Activated CD8-positive, alpha-beta memory T cell treated with anti-CD3 and anti-CD28 coated beads, Interleukin-2, amount 10 ng/mL, durations not matched to agents 7 days and 5 days (primary cell): ENCODE results near the gene C2orf78. TPM values are rescaled to one million over a fixed set of nuclear protein-coding genes. Genes with fewer than 3 reads are reported as not detected.
"Not testable (repeated sequence)": the region's sequence is repeated elsewhere in the genome, so short reads cannot be mapped to it uniquely, and the experiment has no call there.

Source experiments
- ATAC-seq: fragments of 150-1000 bp; cut with Tn5 transposase; one replicate; pipeline ENCODE4 v1.10.0; 2021; ENCODE audit warnings: moderate library complexity
- CTCF ChIA-PET: fragments of 350-600 bp; sonication (Branson Sonifier 250); formaldehyde crosslinking; loops from one replicate; lab custom pipeline; 2021; ENCODE audit warnings: antibody characterized with exemption; lab: Charles Lee
- DNase-seq: peaks from one replicate; pipeline ENCODE4 v3.0.0-alpha.2; 2020
- H3K27ac Mint-ChIP-seq: one replicate; pipeline ENCODE4 v1.8.0; 2021; ENCODE audit warnings: mild to moderate bottlenecking, mixed read lengths
- H3K27me3 Mint-ChIP-seq: one replicate; pipeline ENCODE4 v1.8.0; 2021; ENCODE audit warnings: mixed read lengths
- H3K36me3 Mint-ChIP-seq: one replicate; pipeline ENCODE4 v1.8.0; 2021; ENCODE audit warnings: mild to moderate bottlenecking, mixed read lengths
- H3K4me1 Mint-ChIP-seq: one replicate; pipeline ENCODE4 v1.8.0; 2021; ENCODE audit warnings: mixed read lengths
- H3K4me3 Mint-ChIP-seq: one replicate; pipeline ENCODE4 v1.8.0; 2021; ENCODE audit warnings: mild to moderate bottlenecking, moderate library complexity, mixed read lengths
- H3K9me3 Mint-ChIP-seq: one replicate; pipeline ENCODE4 v1.8.0; 2022; ENCODE audit warnings: low read depth, mixed read lengths
- total RNA-seq, 2 experiments: library from RNA; stranded (reverse); gene quantifications; one replicate each; pipeline ENCODE4 v1.2.3, GENCODE V29; 2021

The C2orf78 gene
- total RNA-seq = not detected

- H3K4me3 Mint-ChIP-seq, DNase-seq, ATAC-seq, CTCF ChIA-PET, H3K4me1 Mint-ChIP-seq, H3K9me3 Mint-ChIP-seq, H3K27me3 Mint-ChIP-seq, H3K27ac Mint-ChIP-seq, H3K36me3 Mint-ChIP-seq: not testable (repeated sequence)
Observed at GRCh38 chr2:73783883-73784282, at the start of gene C2orf78. Gene C2orf78, plus strand, starts transcription at chr2:73784183. Its CDS starts 127 bp downstream, at chr2:73784310.

GRCh38 chr2:73736378-73736777 is 47.6 kb upstream of the C2orf78 start:
- Mint-ChIP-seq H3K4me1 (peaks cover 21% of the 10 kb centered on the region), H3K36me3 (peaks cover 33% of the 10 kb centered on the region), H3K4me3 (peak overlapping the region; percentile 96), H3K27ac (peak overlapping the region; percentile 87), H3K9me3 (no peaks in the 10 kb centered on the region), H3K27me3 (no peaks in the 10 kb centered on the region)
- ATAC-seq (no peak), DNase-seq (no peak)
- CTCF ChIA-PET = interaction anchor here (0.8 to 1.5 kb wide), 2 partner anchors 43 to 92 kb away, joined by 3 to 5 read pairs; partner anchors contain the start of genes DUSP11 and STAMBP

DNA sequence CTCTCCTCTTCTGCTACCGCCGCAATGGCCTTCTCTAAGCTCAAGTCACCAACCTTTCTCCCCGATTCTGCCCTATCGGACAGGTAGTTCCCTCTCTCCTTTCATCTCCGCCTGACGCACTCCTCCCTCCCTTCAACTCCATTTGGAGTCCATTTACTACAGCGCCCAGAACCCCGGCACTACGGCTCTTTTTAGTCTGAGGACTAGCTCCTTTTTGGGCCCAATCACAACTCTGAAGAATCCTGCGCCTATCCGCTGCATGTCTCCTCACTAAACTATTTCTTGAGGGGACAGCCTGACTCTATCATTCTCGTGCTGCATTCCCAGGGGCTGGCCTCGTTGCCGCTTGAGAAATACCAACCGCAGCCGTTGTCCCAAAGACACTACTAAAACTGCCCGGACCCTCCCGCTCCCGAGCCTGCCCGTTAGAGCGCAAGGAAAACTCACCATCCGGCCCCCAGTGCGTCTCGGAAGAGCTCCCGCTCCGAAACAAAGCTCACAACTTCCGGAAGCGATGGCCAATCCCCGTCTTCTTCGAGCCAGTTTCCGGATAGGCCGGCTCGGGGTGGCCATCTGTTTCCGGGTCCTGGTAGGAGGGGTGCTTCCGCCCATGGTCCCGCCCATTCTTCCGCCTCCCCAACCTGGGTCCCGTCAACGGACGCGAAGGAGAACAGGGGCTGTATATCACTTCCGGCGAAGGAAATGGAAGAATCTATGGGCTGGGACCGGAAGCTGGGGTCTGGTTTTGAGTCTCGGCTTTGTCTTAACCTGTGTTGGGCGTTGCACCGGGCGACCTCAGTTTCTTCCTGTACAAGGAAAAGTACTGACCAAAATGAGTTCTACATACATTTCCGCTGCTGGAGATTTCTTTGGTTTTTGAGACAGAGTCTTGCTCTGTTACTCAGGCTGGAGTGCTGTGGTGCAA is 46.9 kb upstream of the C2orf78 start, which contains the start of gene TPRKB:
TSS of gene TPRKB (minus strand) at position 491 of the 925 bp plus-strand sequence. CDS start 2,776 bp downstream, outside the sequence.
- Mint-ChIP-seq H3K27me3 (no peaks in the 10 kb centered on the region), H3K9me3 (no peaks in the 10 kb centered on the region), H3K4me3 (peak within 1 kb of the TSS; percentile 96), H3K4me1 (peaks cover 21% of the 10 kb centered on the region), H3K27ac (peak within 1 kb of the TSS; percentile 87), H3K36me3 (peaks cover 32% of the 10 kb centered on the region)
- ATAC-seq (peak; percentile 97), DNase-seq (peak; percentile 99)
- CTCF ChIA-PET = interaction anchor here (0.6 to 1.5 kb wide), 5 partner anchors 11 to 91 kb away, joined by 3 to 5 read pairs (median 3); partner anchors contain the start of genes DUSP11 and STAMBP

DNA sequence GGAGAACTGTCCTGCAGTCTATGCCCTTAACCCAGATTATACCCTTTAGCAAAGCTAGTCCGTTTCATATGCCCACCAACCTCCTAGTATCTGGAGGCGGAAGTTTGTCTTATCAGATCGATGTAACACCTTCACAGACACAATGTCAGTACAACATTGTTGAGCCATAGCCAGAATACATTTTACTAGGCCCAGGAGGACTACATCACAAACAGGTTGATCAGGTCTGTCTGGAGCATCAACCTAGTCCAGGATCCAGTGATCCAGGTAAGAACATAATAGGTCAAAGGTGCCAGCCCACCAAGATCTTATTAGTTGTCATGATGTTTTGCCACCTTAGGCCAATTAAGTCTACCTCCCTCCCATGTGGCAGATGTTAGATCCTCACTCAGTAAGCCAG is 44.9 kb upstream of the C2orf78 start:
- DNase-seq (no peak), ATAC-seq (no peak)
- Mint-ChIP-seq H3K9me3 (no peaks in the 10 kb centered on the region), H3K27me3 (no peaks in the 10 kb centered on the region), H3K27ac (no peak overlapping the region), H3K4me3 (no peak overlapping the region), H3K36me3 (peaks cover 24% of the 10 kb centered on the region), H3K4me1 (peaks cover 21% of the 10 kb centered on the region)
- CTCF ChIA-PET = no interaction called here

DNA sequence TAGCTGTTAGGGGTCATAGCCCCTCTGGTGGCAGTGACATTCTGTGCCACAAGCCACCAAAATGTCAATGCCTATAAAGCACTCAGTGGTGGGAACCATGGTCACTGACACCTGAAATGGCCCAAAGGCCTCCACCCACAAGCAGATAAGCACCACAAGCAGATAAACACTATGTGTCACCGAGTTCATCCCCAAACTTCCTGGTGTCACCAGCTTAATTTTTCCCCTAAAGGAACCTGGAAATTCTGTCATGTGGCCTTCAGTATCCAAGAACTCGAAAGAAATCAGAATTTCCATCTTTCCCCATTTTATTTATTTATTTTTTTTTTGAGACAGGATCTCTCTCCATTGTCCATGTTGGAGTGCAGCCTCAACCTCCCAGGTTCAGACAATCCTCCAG is 43.2 kb upstream of the C2orf78 start:
- Mint-ChIP-seq H3K4me1 (peaks cover 19% of the 10 kb centered on the region), H3K27me3 (no peaks in the 10 kb centered on the region), H3K36me3 (peaks cover 28% of the 10 kb centered on the region), H3K9me3 (no peaks in the 10 kb centered on the region), H3K4me3 (no peak overlapping the region), H3K27ac (no peak overlapping the region)
- DNase-seq = no peak
- CTCF ChIA-PET = no interaction called here
- ATAC-seq = no peak

DNA sequence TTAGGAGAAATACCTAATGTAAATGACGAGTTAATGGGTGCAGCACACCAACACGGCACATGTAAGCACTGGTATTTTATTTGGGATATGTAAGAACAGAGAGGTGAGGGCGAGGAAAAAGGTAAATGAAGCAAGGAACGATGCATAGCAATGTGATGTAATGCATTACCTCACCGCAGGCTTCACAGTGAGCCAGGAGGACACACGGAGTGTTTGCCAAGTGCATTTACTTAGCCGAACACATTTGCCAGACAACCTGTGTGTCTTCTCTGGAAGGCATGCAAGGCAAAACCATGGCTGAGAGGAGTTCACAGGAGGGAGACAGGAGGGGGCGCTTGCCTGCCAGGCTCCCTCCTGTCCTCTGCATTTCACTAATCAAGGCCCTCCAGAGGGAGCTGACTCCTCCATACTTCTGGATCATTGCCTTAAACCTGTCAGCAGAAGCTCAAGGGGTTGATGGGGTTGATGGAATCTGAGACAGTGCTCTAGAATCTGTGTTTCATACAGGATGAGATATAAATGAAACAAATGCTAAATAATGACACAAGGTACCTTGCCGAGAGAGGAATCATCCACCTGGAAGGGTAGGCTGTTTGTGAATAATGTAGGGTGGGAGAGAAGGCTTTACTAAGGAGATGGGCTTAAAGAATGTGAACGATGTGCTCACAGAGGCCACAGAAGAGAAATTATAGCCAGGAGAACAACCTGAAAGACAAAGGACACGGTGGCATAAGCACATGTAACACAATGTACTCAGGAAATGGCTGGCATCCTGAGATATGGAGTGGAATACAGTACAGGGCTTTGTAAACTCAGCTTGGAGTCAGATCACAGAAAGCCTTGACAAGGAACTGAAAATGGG is 37.7 kb upstream of the C2orf78 start:
- H3K36me3 Mint-ChIP-seq = peaks cover 35% of the 10 kb centered on the region
- DNase-seq = no peak
- peaks cover 20% of the 10 kb centered on the region for H3K4me1 Mint-ChIP-seq
- H3K27ac Mint-ChIP-seq = no peak overlapping the region
- ATAC-seq = no peak
- H3K9me3 Mint-ChIP-seq = no peaks in the 10 kb centered on the region
- H3K4me3 Mint-ChIP-seq = no peak overlapping the region
- CTCF ChIA-PET = no interaction called here
- H3K27me3 Mint-ChIP-seq = no peaks in the 10 kb centered on the region

GRCh38 chr2:73746877-73747208 is 37.1 kb upstream of the C2orf78 start:
- H3K9me3 Mint-ChIP-seq = no peaks in the 10 kb centered on the region
- DNase-seq = no peak
- H3K4me3 Mint-ChIP-seq = no peak overlapping the region
- ATAC-seq = no peak
- H3K4me1 Mint-ChIP-seq = peaks cover 20% of the 10 kb centered on the region
- no peak overlapping the region for H3K27ac Mint-ChIP-seq
- H3K27me3 Mint-ChIP-seq = no peaks in the 10 kb centered on the region
- peaks cover 32% of the 10 kb centered on the region for H3K36me3 Mint-ChIP-seq
- CTCF ChIA-PET = interaction anchor here (1.0 kb wide), 1 partner anchor 17 kb away, joined by 3 read pairs; no protein-coding TSS in a partner anchor

DNA sequence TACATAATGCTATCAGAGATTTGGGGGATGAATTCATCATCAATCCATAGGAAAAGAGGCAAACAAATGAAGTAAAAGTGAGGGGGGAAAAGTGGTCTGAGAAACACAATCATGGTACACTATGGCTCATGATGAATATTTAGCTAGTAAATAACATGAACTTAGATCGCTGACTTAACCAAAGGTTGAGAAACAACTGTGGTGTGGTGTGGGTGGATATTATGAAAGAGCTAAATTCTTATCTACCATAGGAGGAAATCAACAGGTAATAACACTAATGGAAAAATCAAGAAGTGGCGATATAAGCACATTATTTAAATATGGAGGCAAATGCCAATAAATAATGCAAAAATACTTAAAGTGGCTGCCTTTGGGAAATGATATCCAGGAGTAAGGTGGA is 34.7 kb upstream of the C2orf78 start:
- Mint-ChIP-seq H3K4me3 (no peak overlapping the region), H3K27ac (no peak overlapping the region), H3K36me3 (peaks cover 35% of the 10 kb centered on the region), H3K4me1 (peaks cover 20% of the 10 kb centered on the region), H3K27me3 (no peaks in the 10 kb centered on the region), H3K9me3 (no peaks in the 10 kb centered on the region)
- no peak for DNase-seq
- CTCF ChIA-PET = no interaction called here
- ATAC-seq = no peak

DNA sequence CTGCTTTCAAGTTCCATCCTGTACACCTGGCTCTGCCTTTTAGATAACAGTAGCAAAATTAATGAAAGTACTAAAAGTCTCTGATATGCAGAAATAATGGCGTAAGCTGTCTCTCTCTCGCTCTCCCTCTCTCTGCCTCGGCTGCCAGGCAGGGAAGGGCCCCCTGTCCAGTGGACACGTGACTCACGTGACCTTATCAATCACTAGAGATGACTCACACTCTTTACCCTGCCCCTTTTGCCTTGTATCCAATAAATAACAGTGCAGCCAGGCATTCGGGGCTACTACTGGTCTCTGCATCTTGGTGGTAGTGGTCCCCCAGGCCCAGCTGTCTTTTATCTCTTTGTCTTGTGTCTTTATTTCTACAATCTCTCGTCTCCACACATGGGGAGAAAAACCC is 29.7 kb upstream of the C2orf78 start:
- H3K27ac Mint-ChIP-seq, ATAC-seq, H3K27me3 Mint-ChIP-seq, H3K4me3 Mint-ChIP-seq, H3K9me3 Mint-ChIP-seq, CTCF ChIA-PET, H3K4me1 Mint-ChIP-seq, DNase-seq: not testable (repeated sequence)
- H3K36me3 Mint-ChIP-seq = peaks cover 21% of the 10 kb centered on the region

- CTCF ChIA-PET = interaction anchor here (0.9 kb wide), 1 partner anchor 66 kb away, joined by 4 read pairs; no protein-coding TSS in a partner anchor
- Mint-ChIP-seq H3K36me3 (peaks cover 29% of the 10 kb centered on the region), H3K9me3 (no peaks in the 10 kb centered on the region), H3K4me3 (no peak overlapping the region), H3K27me3 (no peaks in the 10 kb centered on the region), H3K4me1 (no peaks in the 10 kb centered on the region), H3K27ac (no peak overlapping the region)
- ATAC-seq = no peak
- DNase-seq = no peak
Observed at GRCh38 chr2:73759285-73759764, 24.7 kb upstream of the C2orf78 start.

DNA sequence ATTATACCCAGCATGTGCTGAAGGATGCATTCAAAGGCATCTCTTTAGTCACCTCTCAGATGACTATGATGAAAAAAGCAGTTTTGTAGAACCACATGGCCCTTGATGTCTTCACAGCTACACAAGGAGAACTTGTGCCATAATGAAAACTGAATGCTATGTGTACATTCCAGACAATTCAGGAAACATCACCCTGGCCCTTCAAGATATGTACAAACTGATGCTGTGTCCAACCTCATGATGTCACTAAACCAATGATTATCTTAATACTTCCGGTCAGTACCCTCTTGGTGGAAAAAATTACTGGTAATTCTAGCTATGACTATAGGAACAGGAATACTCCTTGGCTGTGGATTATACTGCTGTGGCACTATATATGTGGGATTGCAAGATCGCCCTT is 24.1 kb upstream of the C2orf78 start:
- CTCF ChIA-PET = interaction anchor here (0.9 kb wide), 1 partner anchor 65 kb away, joined by 4 read pairs; no protein-coding TSS in a partner anchor
- Mint-ChIP-seq H3K27me3 (no peaks in the 10 kb centered on the region), H3K4me1 (no peaks in the 10 kb centered on the region), H3K36me3 (peaks cover 29% of the 10 kb centered on the region), H3K27ac (no peak overlapping the region), H3K9me3 (no peaks in the 10 kb centered on the region), H3K4me3 (no peak overlapping the region)
- ATAC-seq = no peak
- DNase-seq = no peak

- Mint-ChIP-seq H3K36me3 (peaks cover 44% of the 10 kb centered on the region), H3K27me3 (no peaks in the 10 kb centered on the region)
- CTCF ChIA-PET = no interaction called here
Observed at GRCh38 chr2:73762571-73762970, 21.4 kb upstream of the C2orf78 start.

DNA sequence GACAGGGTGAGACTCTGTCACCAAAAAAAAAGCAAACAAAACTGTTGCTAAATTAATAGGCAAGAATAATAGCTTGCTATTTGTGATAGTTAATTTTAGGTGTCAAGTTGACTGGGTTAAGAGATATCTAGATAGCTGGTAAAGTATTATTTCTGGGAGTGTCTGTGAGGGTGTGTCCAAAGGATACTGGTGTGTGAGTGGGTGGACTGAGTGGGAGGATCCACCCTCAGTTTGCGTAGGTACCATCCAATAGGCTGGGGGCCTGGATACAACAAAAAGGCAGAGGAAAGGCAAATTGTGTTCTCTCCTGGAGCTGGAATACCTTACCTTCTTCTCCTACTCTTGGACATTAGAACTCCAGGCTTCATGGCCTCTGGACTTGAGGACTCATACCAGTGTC is 19.0 kb upstream of the C2orf78 start:
- Mint-ChIP-seq H3K36me3 (peaks cover 55% of the 10 kb centered on the region), H3K4me1 (no peaks in the 10 kb centered on the region), H3K4me3 (no peak overlapping the region), H3K27me3 (no peaks in the 10 kb centered on the region), H3K9me3 (no peaks in the 10 kb centered on the region), H3K27ac (no peak overlapping the region)
- ATAC-seq (no peak), DNase-seq (no peak)
- CTCF ChIA-PET = no interaction called here

More at GRCh38 chr2:73762571-73762970, 21.4 kb upstream of the C2orf78 start:
- H3K27ac Mint-ChIP-seq = no peak overlapping the region
- DNase-seq = no peak
- H3K9me3 Mint-ChIP-seq = no peaks in the 10 kb centered on the region
- H3K4me1 Mint-ChIP-seq = no peaks in the 10 kb centered on the region
- no peak for ATAC-seq
- H3K4me3 Mint-ChIP-seq = no peak overlapping the region
